ENCODE data around the gene GRWD1. TPM values are rescaled to one million over a fixed set of nuclear protein-coding genes. Genes with fewer than 3 reads are reported as not detected.

GRWD1 gene
- total and polyA plus RNA-seq, 2 of the 8 experiments (the other 6 are each of a cell fraction or from before 2014, with no cell fraction given), result 36.9 to 61.9 TPM

GRCh38 chr19:48500830-48501493 lies 55.2 kb downstream of the GRWD1 start:
- Histone ChIP-seq H3K9me3 (ENCODE audit: insufficient read depth in 2 of 2, low read depth in 1 of 2, low read length in 1 of 2) (no peaks in the 10 kb centered on the region), H3K9ac (replicated peaks in 1 of 4; ENCODE audit: extremely low read depth in 1 of 4, low read depth in 3 of 4, low read length in 3 of 4) (peak overlapping the region in 2 of 4 experiments; percentile 38 to 39; a peak in 4 of 7 replicates)
- CTCF ChIA-PET (ENCODE audit: partially characterized antibody), result interaction anchor here (0.6 to 1.5 kb wide), 7 partner anchors 11 to 235 kb away, joined by 3 to 12 read pairs (median 4); partner anchors contain the start of gene KDELR1
- TF ChIP-seq ASH2L (IDR thresholded peaks at IDR 0.05; ENCODE audit: low read length) (no peak), CBX5 (IDR thresholded peaks at IDR 0.05; ENCODE audit: low read depth, low read length) (no peak), GTF2F1 (IDR thresholded peaks at IDR 0.05; ENCODE audit: borderline replicate concordance, low read depth, low read length) (no peak), POLR2A (IDR thresholded peaks at IDR 0.05; ENCODE audit: control extremely low read depth in 1 of 2, low read depth in 2 of 2, low read length in 2 of 2) (no peak), SP4 (IDR thresholded peaks at IDR 0.05; ENCODE audit: low read length) (no peak), GABPA (IDR thresholded peaks at IDR 0.05; ENCODE audit: borderline replicate concordance, insufficient read depth, low read length) (no peak), HDAC2 (IDR thresholded peaks at IDR 0.05; ENCODE audit: borderline replicate concordance in 1 of 2, low read depth in 2 of 2, low read length in 2 of 2) (no peak), YY1 (IDR thresholded peaks at IDR 0.05; ENCODE audit: low read depth, low read length) (no peak), RXRA (IDR thresholded peaks at IDR 0.05; ENCODE audit: insufficient read depth, low read depth, low read length) (no peak), ATF3 (IDR thresholded peaks at IDR 0.05; ENCODE audit: insufficient read depth, low read depth, low read length) (no peak), TBP (IDR thresholded peaks at IDR 0.05; ENCODE audit: low read depth, low read length) (no peak)

More at GRCh38 chr19:48500830-48501493, 55.2 kb downstream of the GRWD1 start:
- DNase-seq (ENCODE audit: low read depth in 1 of 2, low spot score in 2 of 2) (no peak), FAIRE-seq (no peak)
- H4K91ac ChIP-seq (replicated peaks; ENCODE audit: insufficient read length, low read length), result peak overlapping the region; percentile 34
- no peak overlapping the region for H3K23ac ChIP-seq (ENCODE audit: insufficient read length)
- no peak overlapping the region for H2BK20ac ChIP-seq (ENCODE audit: low read length)
- H2BK12ac ChIP-seq (ENCODE audit: low read depth, low read length), result no peak overlapping the region
- no peaks in the 10 kb centered on the region for H3K79me2 ChIP-seq (ENCODE audit: control insufficient read depth in 1 of 2, insufficient read depth in 2 of 2, low read length in 2 of 2)
- H3K27ac ChIP-seq (ENCODE audit: low read depth, low read length), result peak overlapping the region; percentile 58; the same call in 1 of the 2 replicates
- peak overlapping the region; percentile 94 for H2BK5ac ChIP-seq (ENCODE audit: low read depth, low read length)
- H3K79me1 ChIP-seq (ENCODE audit: low read depth, low read length), result no peaks in the 10 kb centered on the region
- peak overlapping the region; percentile 78; the same call in 1 of the 2 replicates for H4K8ac ChIP-seq (ENCODE audit: extremely low read depth, insufficient read depth, low read length)
- peak overlapping the region; percentile 16 for H4K5ac ChIP-seq (ENCODE audit: insufficient read length, low read depth, low read length)
- no peak overlapping the region for H2BK120ac ChIP-seq (replicated peaks; ENCODE audit: low read depth, low read length)
- H3K27me3 ChIP-seq (replicated peaks in 1 of 4; ENCODE audit: control insufficient read depth in 3 of 4, extremely low read depth in 1 of 4, insufficient read depth in 3 of 4, low read length in 3 of 4), result no peaks in the 10 kb centered on the region
- peak overlapping the region; percentile 68 to 89 for H3K4me2 ChIP-seq (ENCODE audit: insufficient read depth in 1 of 2, low read depth in 2 of 2, low read length in 2 of 2)
- POLR2A ChIA-PET (ENCODE audit: partially characterized antibody), result interaction anchor here (0.6 to 1.4 kb wide), 5 partner anchors 10 to 116 kb away, joined by 3 to 5 read pairs (median 3); no protein-coding TSS in a partner anchor
- H2BK15ac ChIP-seq (ENCODE audit: low read length), result no peak overlapping the region
- H3K36me3 ChIP-seq (ENCODE audit: control insufficient read depth in 2 of 4, insufficient read depth in 4 of 4, low read length in 3 of 4), result no peaks in the 10 kb centered on the region; a peak in 1 of 8 replicates
- no peak overlapping the region for H3K14ac ChIP-seq (ENCODE audit: insufficient read length)
- peak overlapping the region; percentile 78 for H3K4ac ChIP-seq (replicated peaks; ENCODE audit: insufficient read length, low read depth, low read length)
- 71% methylated on average over 30 of the region's 32 CpGs; no CpG with 5 or more reads in 1 of the 2 experiments for WGBS, 2 experiments (ENCODE audit: extremely low coverage in 1 of 2, insufficient coverage in 1 of 2, insufficient read length in 1 of 2, insufficient replicate concordance in 2 of 2, low coverage in 1 of 2, low lambda C conversion rate in 2 of 2, missing lambda C conversion rate in 1 of 2)
- H3K4me1 ChIP-seq (replicated peaks in 1 of 4; ENCODE audit: control insufficient read depth in 3 of 4, insufficient read depth in 4 of 4, low read length in 3 of 4), result peaks cover 0 to 14% (median 12%) of the 10 kb centered on the region in 4 experiments; a peak in 6 of 7 replicates
- H2AK5ac ChIP-seq (ENCODE audit: low read depth, low read length), result no peak overlapping the region
- H3K4me3 ChIP-seq (ENCODE audit: extremely low read depth in 1 of 4, insufficient read depth in 2 of 4, low read depth in 3 of 4, low read length in 4 of 4), result peak overlapping the region; percentile 19 to 60 (median 44); a peak in 7 of 8 replicates
- H4K20me1 ChIP-seq (replicated peaks in 1 of 2; ENCODE audit: control insufficient read depth in 1 of 2, insufficient read depth in 2 of 2, low read length in 2 of 2), result peaks cover 0 to 2% of the 10 kb centered on the region in 2 experiments
- peaks cover 8% of the 10 kb centered on the region; the same call in 1 of the 2 replicates for H3K23me2 ChIP-seq (ENCODE audit: low read depth, low read length)
- peak overlapping the region; percentile 30 for H3K56ac ChIP-seq (replicated peaks; ENCODE audit: insufficient read length, low read depth, low read length)
- H3K18ac ChIP-seq (ENCODE audit: extremely low read depth, low read length), result no peak overlapping the region
- H2AFZ ChIP-seq (ENCODE audit: low read length), result no peak overlapping the region
